Lower leg skin (tissue), 4 donors: ENCODE data around the gene MPEG1. TPM values are rescaled to one million over a fixed set of nuclear protein-coding genes. Genes with fewer than 3 reads are reported as not detected.

Experiments used
- DNase-seq, 2 donors: peaks; one replicate each; pipeline ENCODE4 v3.0.0-alpha.2; 2019; ENCODE audit warnings: low spot score in 2 of 2
- H3K4me3 ChIP-seq: fragments of 200-600 bp; sonication (generic); 2 replicates; pipeline ENCODE4 v1.5.1; 2017; ENCODE audit warnings: mild to moderate bottlenecking, low read depth; ENCODE audit not compliant: poor library complexity, severe bottlenecking
- POLR2A ChIP-seq, 2 donors: fragments of 450-650 bp; IDR thresholded peaks; one replicate each; pipeline ENCODE4 v1.6.1; 2016 to 2017; ENCODE audit warnings: antibody characterized with exemption in 2 of 2, mild to moderate bottlenecking in 1 of 2, moderate library complexity in 1 of 2
- WGBS, 2 donors: methylation state at CpG; one replicate each; pipeline ENCODE4 v1.1.5; 2018; 5-methylcytosine and 5-hydroxymethylcytosine counted together
- intact Hi-C: fragments of 100-400 bp; cut with DNase I; formaldehyde crosslinking; loops from one replicate; pipeline ENCODE4 v1.15.0; 2023; ENCODE audit warnings: low total_unique reads
- total RNA-seq, 4 donors: library from RNA; depleted of rRNA; stranded (reverse); fragments of >200 nt; gene quantifications; one replicate each; pipeline ENCODE4 v1.1.0, GENCODE V29; 2016
- TF ChIP-seq, protein P1 (sequence below), 3 donors: fragments of 450-650 bp; IDR thresholded peaks; one replicate each; pipeline ENCODE4 v1.5.1; 2016; ENCODE audit warnings: antibody characterized with exemption in 3 of 3, mild to moderate bottlenecking in 3 of 3, moderate library complexity in 2 of 3

MPEG1 gene
- total RNA-seq, 4 donors from 2014 or later, result 2.1 to 6.9 (median 3.8) TPM

DNA sequence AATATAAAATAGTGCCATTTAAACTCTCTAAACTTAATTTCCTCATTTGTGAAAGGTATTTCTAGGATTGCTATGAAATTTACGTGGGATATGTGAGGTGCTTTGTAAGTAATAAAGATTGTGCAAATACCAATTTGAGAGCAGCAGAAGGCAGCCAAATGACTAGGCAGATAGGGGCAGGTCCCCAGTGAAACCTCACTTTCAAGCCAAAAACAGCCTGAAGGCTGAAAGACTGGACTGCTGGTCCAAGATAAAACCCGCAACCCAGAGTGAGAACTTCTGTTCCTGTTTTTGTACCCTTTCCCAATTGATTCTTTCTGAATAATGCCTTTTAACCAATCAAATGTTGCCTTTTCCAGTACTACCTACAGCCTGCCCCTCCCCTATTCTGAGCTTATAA is 33.6 kb downstream of the MPEG1 start:
- no peak overlapping the region for H3K4me3 ChIP-seq
- intact Hi-C loops, result no loop called here
- DNase-seq, result no peak
- TF ChIP-seq, protein P1, sequence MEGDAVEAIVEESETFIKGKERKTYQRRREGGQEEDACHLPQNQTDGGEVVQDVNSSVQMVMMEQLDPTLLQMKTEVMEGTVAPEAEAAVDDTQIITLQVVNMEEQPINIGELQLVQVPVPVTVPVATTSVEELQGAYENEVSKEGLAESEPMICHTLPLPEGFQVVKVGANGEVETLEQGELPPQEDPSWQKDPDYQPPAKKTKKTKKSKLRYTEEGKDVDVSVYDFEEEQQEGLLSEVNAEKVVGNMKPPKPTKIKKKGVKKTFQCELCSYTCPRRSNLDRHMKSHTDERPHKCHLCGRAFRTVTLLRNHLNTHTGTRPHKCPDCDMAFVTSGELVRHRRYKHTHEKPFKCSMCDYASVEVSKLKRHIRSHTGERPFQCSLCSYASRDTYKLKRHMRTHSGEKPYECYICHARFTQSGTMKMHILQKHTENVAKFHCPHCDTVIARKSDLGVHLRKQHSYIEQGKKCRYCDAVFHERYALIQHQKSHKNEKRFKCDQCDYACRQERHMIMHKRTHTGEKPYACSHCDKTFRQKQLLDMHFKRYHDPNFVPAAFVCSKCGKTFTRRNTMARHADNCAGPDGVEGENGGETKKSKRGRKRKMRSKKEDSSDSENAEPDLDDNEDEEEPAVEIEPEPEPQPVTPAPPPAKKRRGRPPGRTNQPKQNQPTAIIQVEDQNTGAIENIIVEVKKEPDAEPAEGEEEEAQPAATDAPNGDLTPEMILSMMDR (IDR thresholded peaks at IDR 0.05), result no peak
- no peak for TF ChIP-seq POLR2A (IDR thresholded peaks at IDR 0.05)
- 82 to 88% methylated on average over 2 of the region's 2 CpGs for WGBS, 2 donors

GRCh38 chr11:59178402-59178801 is 34.3 kb downstream of the MPEG1 start:
- intact Hi-C loops, result no loop called here
- H3K4me3 ChIP-seq, result no peak overlapping the region
- TF ChIP-seq, protein P1 (IDR thresholded peaks at IDR 0.05), result no peak
- TF ChIP-seq POLR2A (IDR thresholded peaks at IDR 0.05), result no peak
- DNase-seq, result no peak

DNA sequence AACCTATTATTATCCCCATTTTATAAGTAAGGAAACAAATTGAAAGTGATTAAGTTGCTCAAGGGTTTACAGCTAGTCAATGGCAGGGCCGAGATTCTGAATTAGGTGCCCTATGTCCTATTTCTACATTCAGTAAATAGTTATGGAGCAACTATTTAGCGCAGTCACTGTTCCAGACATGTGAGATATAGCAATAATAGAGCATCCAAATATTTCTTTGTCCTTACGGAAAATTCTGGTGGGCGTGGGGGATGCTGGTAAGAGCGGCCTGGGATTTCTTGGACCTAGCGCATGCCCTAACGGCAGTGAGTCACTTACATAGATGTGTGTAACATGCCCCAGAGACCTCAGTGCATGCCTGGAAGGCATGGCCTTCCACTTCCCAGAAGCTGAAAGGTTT is 36.4 kb downstream of the MPEG1 start:
- TF ChIP-seq, protein P1 (IDR thresholded peaks at IDR 0.05), result no peak
- TF ChIP-seq POLR2A (IDR thresholded peaks at IDR 0.05), result no peak

DNA sequence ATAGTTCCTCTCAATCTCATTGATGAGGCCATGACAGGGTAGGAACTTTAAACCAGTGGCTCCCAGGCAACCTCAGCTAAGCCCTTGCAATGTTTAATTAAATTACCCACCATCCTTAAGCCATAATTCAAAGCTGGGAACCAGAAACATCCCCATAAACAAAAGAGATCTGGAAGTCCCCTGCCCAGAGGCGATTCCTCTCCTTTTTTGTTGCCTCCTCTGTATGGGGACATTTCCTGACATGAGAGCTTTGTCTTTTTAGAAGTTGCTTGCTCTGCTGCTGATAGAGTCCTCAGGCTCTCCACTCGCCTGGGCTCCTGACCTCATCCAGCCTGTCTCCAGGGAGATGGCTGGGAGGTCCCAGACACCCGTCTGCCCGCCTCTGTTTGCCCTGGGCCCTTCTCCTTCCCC is 37.6 kb downstream of the MPEG1 start:
- intact Hi-C loops, result no loop called here
- 60 to 69% methylated on average over 4 of the region's 4 CpGs for WGBS, 2 donors
- H3K4me3 ChIP-seq, result no peak overlapping the region
- DNase-seq, result no peak
- TF ChIP-seq POLR2A (IDR thresholded peaks at IDR 0.05), result no peak
- TF ChIP-seq, protein P1 (IDR thresholded peaks at IDR 0.05), result no peak

More for the DNA sequence above, 36.4 kb downstream of the MPEG1 start:
- WGBS, 2 donors, result 90 to 92% methylated on average over 7 of the region's 7 CpGs
- DNase-seq, result no peak
- intact Hi-C loops, result no loop called here
- H3K4me3 ChIP-seq, result no peak overlapping the region

GRCh38 chr11:59174664-59175033 is 38.1 kb downstream of the MPEG1 start:
- TF ChIP-seq, protein P1 (IDR thresholded peaks at IDR 0.05), result no peak
- TF ChIP-seq POLR2A (IDR thresholded peaks at IDR 0.05), result no peak
- no peak overlapping the region for H3K4me3 ChIP-seq
- intact Hi-C loops, result no loop called here
- WGBS, 2 donors, result 61 to 76% methylated on average over 7 of the region's 7 CpGs
- DNase-seq, result no peak

DNA sequence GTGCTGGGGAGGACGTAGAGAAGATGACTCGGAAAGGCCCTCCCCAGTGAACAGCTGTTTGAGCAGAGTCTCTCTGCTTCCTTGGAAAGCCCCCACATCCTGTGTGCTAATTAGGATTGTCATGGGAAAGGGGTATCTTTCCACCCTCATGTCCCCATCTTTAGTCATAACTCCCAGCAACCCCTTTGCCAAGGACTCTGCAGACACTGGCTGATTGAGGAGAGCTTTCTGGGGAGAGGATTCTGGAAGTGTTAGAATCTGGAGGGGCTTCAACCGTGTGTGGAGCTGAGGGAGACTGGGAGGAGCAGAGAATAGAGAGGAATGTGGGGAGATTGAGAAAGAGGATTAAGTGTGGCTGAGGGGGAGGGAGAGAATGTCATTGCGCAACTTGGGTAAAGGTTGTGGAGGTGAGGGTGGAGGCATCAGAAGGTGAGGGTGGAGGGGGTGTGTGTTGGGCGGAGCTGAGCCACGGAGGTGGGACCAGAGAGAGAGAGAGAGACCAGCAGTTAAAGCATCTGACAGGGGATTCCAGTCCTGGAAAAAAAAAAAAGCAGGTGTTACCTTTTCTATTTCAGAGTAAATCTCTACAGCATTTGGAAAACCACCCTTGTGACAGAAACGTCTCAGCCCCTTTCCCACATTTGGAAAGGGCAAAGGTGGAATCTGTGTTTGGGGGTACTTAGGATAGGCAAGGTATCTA is 38.6 kb downstream of the MPEG1 start:
- 31 to 33% methylated on average over 7 of the region's 7 CpGs for WGBS, 2 donors
- H3K4me3 ChIP-seq, result no peak overlapping the region
- no peak for DNase-seq
- TF ChIP-seq, protein P1 (IDR thresholded peaks at IDR 0.05), result no peak
- TF ChIP-seq POLR2A (IDR thresholded peaks at IDR 0.05), result no peak
- intact Hi-C loops, result no loop called here
